Lung (tissue), 12 donors: Measurements from ENCODE around the gene ERCC2. TPM values are rescaled to one million over a fixed set of nuclear protein-coding genes. Genes with fewer than 3 reads are reported as not detected.

Source experiments
- ATAC-seq: fragments of 200-7000 bp; cut with Tn5 transposase; one replicate; pipeline ENCODE4 v1.9.1; 2020; ENCODE audit warnings: moderate number of reproducible peaks; ENCODE audit not compliant: insufficient read depth, low FRiP score
- DNase-seq, 3 donors: peaks; one replicate each; pipeline ENCODE4 v3.0.0-alpha.2; 2013 to 2017
- H3K27ac ChIP-seq, 2 donors: one replicate each; pipeline ENCODE4 v1.5.1; 2013; ENCODE audit warnings: mild to moderate bottlenecking in 2 of 2, moderate library complexity in 2 of 2, control low read depth in 1 of 2, inconsistent platforms in 1 of 2, low read depth in 1 of 2, low read length in 1 of 2
- H3K27me3 ChIP-seq, 3 donors: one replicate each; pipeline ENCODE4 v1.5.1; 2013; ENCODE audit warnings: low read length in 2 of 3; ENCODE audit not compliant: control insufficient read depth in 3 of 3, insufficient read depth in 3 of 3
- H3K36me3 ChIP-seq, 4 donors: one replicate each; pipeline ENCODE4 v1.5.1; 2013; ENCODE audit warnings: low read length in 4 of 4, mild to moderate bottlenecking in 1 of 4, moderate library complexity in 1 of 4; ENCODE audit not compliant: control insufficient read depth in 4 of 4, insufficient read depth in 4 of 4
- H3K4me1 ChIP-seq, 5 donors: one replicate each; pipeline ENCODE4 v1.5.1; 2013; ENCODE audit warnings: low read length in 5 of 5, mild to moderate bottlenecking in 2 of 5, moderate library complexity in 1 of 5; ENCODE audit not compliant: control insufficient read depth in 5 of 5, insufficient read depth in 5 of 5
- H3K4me3 ChIP-seq: one replicate; pipeline ENCODE4 v1.5.1; 2013; ENCODE audit warnings: mild to moderate bottlenecking, control low read depth, moderate library complexity
- H3K9ac ChIP-seq, 2 donors: one replicate each; pipeline ENCODE4 v1.5.1; 2013; ENCODE audit warnings: low read length in 2 of 2, control low read depth in 1 of 2; ENCODE audit not compliant: insufficient read depth in 1 of 2
- H3K9me3 ChIP-seq, 4 donors: one replicate each; pipeline ENCODE4 v1.5.1; 2013; ENCODE audit warnings: low read length in 3 of 4, mild to moderate bottlenecking in 1 of 4, moderate library complexity in 1 of 4; ENCODE audit not compliant: control insufficient read depth in 4 of 4, insufficient read depth in 3 of 4
- WGBS, 2 donors: extraction: QIAGEN DNeasy Blood & Tissue Kit; methylation state at CpG; one replicate each; pipeline ENCODE4 v1.1.7; 2013; 5-methylcytosine and 5-hydroxymethylcytosine counted together
- polyA plus RNA-seq, 2 donors: library from polyadenylated mRNA; stranded (reverse); fragments of 200-250 nt; gene quantifications; one replicate each; pipeline ENCODE4 v1.2.1, GENCODE V29; 2013
- total RNA-seq, 2 donors: library from RNA; depleted of rRNA in 1 of 2; stranded (reverse); fragments of >200 nt in 1 of 2; gene quantifications; one replicate each; pipeline ENCODE4 v1.2.1, GENCODE V29; 2014 to 2021
- TF ChIP-seq, protein P1 (sequence below): IDR thresholded peaks from 2 replicates; pipeline ENCODE4 v1.5.1; 2012; ENCODE audit warnings: mild to moderate bottlenecking; ENCODE audit errors: control extremely low read depth, extremely low read depth
- donor health status: control.
- donor health status: control.
- donor health status: Bipolar disorder and iron deficiency.
- donor health status: healthy.
- donor health status: DM: yes; HTN: yes; CAD: no.

The ERCC2 gene
- total and polyA plus RNA-seq, 4 donors: 11.9 to 19.9 (median 16.3) TPM

- ATAC-seq (no peak), DNase-seq (no peak)
- no peaks in the 10 kb centered on the region for H3K27me3 ChIP-seq
- no peak overlapping the region for H3K4me3 ChIP-seq
- WGBS, 2 donors: 93 to 94% methylated on average over 20 of the region's 20 CpGs
- no peak overlapping the region for H3K9ac ChIP-seq
- H3K4me1 ChIP-seq: no peaks in the 10 kb centered on the region
- TF ChIP-seq, protein P1, sequence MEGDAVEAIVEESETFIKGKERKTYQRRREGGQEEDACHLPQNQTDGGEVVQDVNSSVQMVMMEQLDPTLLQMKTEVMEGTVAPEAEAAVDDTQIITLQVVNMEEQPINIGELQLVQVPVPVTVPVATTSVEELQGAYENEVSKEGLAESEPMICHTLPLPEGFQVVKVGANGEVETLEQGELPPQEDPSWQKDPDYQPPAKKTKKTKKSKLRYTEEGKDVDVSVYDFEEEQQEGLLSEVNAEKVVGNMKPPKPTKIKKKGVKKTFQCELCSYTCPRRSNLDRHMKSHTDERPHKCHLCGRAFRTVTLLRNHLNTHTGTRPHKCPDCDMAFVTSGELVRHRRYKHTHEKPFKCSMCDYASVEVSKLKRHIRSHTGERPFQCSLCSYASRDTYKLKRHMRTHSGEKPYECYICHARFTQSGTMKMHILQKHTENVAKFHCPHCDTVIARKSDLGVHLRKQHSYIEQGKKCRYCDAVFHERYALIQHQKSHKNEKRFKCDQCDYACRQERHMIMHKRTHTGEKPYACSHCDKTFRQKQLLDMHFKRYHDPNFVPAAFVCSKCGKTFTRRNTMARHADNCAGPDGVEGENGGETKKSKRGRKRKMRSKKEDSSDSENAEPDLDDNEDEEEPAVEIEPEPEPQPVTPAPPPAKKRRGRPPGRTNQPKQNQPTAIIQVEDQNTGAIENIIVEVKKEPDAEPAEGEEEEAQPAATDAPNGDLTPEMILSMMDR: no peak
- no peak overlapping the region for H3K27ac ChIP-seq
- no peaks in the 10 kb centered on the region for H3K9me3 ChIP-seq
- H3K36me3 ChIP-seq: peaks cover 3 to 42% (median 21%) of the 10 kb centered on the region in 4 donors
These were observed 17.2 kb downstream of the ERCC2 start for GRCh38 chr19:45352914-45353796.

DNA sequence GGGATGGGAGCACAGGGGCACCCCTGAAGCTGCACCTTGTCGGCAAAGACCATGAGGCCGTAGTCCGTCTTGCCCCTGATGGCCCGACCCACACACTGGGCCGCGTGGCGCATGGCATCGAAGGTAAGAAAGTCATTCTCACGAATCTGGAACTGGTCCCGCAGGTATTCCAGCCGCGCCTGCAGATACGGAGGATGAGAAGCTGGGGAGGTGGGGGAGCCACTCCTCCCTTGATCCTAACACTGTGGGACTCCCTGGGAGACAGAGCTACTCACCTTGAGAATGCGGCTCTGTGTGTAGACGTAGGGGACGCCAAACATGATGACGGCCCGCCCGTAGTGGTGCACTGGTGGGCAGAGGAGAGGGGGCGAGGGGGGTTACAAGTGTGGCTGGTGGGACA is 17.9 kb downstream of the ERCC2 start:
- 93 to 96% methylated on average over 20 of the region's 20 CpGs for WGBS, 2 donors
- Histone ChIP-seq H3K9ac (no peak overlapping the region), H3K4me3 (no peak overlapping the region), H3K27me3 (peaks cover 0 to 4% (median 0%) of the 10 kb centered on the region in 3 donors), H3K36me3 (peaks cover 3 to 40% (median 21%) of the 10 kb centered on the region in 4 donors), H3K9me3 (no peaks in the 10 kb centered on the region), H3K4me1 (no peaks in the 10 kb centered on the region), H3K27ac (no peak overlapping the region)
- TF ChIP-seq, protein P1: no peak
- ATAC-seq (no peak), DNase-seq (no peak)

DNA sequence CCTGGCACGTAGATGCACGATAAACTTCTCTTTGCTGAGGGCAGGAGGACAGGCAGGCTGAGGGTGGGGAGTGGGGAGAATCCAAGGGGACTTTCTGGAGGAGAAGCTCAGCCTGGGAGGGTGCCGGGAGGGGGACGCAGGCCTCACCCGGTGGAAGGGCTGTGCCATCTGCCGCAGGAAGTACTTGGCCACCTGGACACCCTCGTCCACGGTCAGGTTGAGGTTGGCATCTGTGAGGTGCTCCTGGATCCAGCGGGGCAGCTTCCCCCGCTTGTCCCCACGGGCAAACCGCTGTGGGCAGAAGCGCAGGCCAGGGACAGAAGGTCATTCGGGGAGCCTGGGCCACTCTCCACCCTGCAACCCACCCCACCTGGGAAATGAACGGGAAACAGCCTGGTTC is 18.3 kb downstream of the ERCC2 start:
- Histone ChIP-seq H3K9me3 (no peaks in the 10 kb centered on the region), H3K27me3 (peaks cover 0 to 4% (median 0%) of the 10 kb centered on the region in 3 donors), H3K4me1 (no peaks in the 10 kb centered on the region), H3K27ac (no peak overlapping the region), H3K36me3 (peaks cover 3 to 36% (median 21%) of the 10 kb centered on the region in 4 donors), H3K4me3 (no peak overlapping the region), H3K9ac (no peak overlapping the region)
- TF ChIP-seq, protein P1: no peak
- DNase-seq (no peak), ATAC-seq (no peak)
- WGBS, 2 donors: 89 to 94% methylated on average over 15 of the region's 15 CpGs
